ENCODE data around the gene ZNF836. TPM values are rescaled to one million over a fixed set of nuclear protein-coding genes. Genes with fewer than 3 reads are reported as not detected.
A peak's percentile ranks its signal among the peaks of the same experiment; 100 is the strongest.

ZNF836 gene
- total and polyA plus RNA-seq, 9 of the 15 experiments (the other 6 are each of a cell fraction or from before 2014, with no cell fraction given), result 0.24 to 0.69 (median 0.64) TPM; not detected in 2

- no peaks in the 10 kb centered on the region for H3K9me3 ChIP-seq (replicated peaks; ENCODE audit: control insufficient read depth, insufficient read depth, low read depth, low read length)
- 74% methylated on average over 3 of the region's 3 CpGs for WGBS (ENCODE audit: insufficient coverage, low coverage, missing lambda C conversion rate)
- in situ Hi-C loops (cut with MboI), result no loop called here
- H2AFZ ChIP-seq (ENCODE audit: low read depth, low read length), result no peak overlapping the region
- no peaks in the 10 kb centered on the region for H3K4me1 ChIP-seq (replicated peaks in 1 of 2; ENCODE audit: control insufficient read depth in 2 of 2, insufficient read depth in 2 of 2, low read length in 2 of 2)
- H3K4me2 ChIP-seq (ENCODE audit: insufficient read depth, low read length), result no peak overlapping the region
- no peak overlapping the region for H3K27ac ChIP-seq (ENCODE audit: extremely low read depth, low read depth, low read length)
- H3K9ac ChIP-seq (ENCODE audit: insufficient read depth in 1 of 2, low read depth in 2 of 2, low read length in 2 of 2), result no peak overlapping the region
- no TSS peak for BruUV-seq (replicated peaks)
- FAIRE-seq, result no peak
- TF ChIP-seq VEZF1 (CRISPR knock-in tag; IDR thresholded peaks at IDR 0.05), result no peak
- TF ChIP-seq ZNF12 (CRISPR knock-in tag; IDR thresholded peaks at IDR 0.05), result no peak
- peak; percentile 16 for TF ChIP-seq MEIS2 (IDR thresholded peaks at IDR 0.05; ENCODE audit: partially characterized antibody)
- TF ChIP-seq NFIC (IDR thresholded peaks at IDR 0.05), result peak; percentile 51; the same call in 1 of the 2 replicates
- no peak for TF ChIP-seq HMGXB4 (CRISPR knock-in tag; IDR thresholded peaks at IDR 0.05)
- TF ChIP-seq KAT7 (CRISPR knock-in tag; IDR thresholded peaks at IDR 0.05; ENCODE audit: borderline replicate concordance), result no peak
- no peak for TF ChIP-seq HMBOX1 (IDR thresholded peaks at IDR 0.05)
- TF ChIP-seq SLC30A9 (CRISPR knock-in tag; IDR thresholded peaks at IDR 0.05), result no peak
- TF ChIP-seq NFATC3 (IDR thresholded peaks at IDR 0.05), result no peak
- no peak for TF ChIP-seq ZNF143 (CRISPR knock-in tag; IDR thresholded peaks at IDR 0.05)
- DNase-seq (ENCODE audit: extremely low read depth in 1 of 4, low spot score in 3 of 4), result no peak
- H3K9me1 ChIP-seq (ENCODE audit: control insufficient read depth, insufficient read depth, low read length), result no peaks in the 10 kb centered on the region
- peaks cover 89% of the 10 kb centered on the region for H3K79me2 ChIP-seq (ENCODE audit: control insufficient read depth, insufficient read depth, low read length)
- H3K27me3 ChIP-seq (ENCODE audit: control insufficient read depth in 2 of 2, insufficient read depth in 2 of 2, low read length in 2 of 2), result no peaks in the 10 kb centered on the region
- H4K20me1 ChIP-seq (replicated peaks; ENCODE audit: control insufficient read depth, insufficient read depth, low read length), result peaks cover 4% of the 10 kb centered on the region
- POLR2A ChIA-PET, result interaction anchor here (0.9 to 2.5 kb wide), 2 partner anchors 9 kb away, joined by 3 to 10 read pairs; partner anchors contain the start of gene PPP2R1A
- CTCF ChIA-PET (ENCODE audit: low intra/inter-chr PET ratio), result no interaction called here
- H3K36me3 ChIP-seq (ENCODE audit: control insufficient read depth, insufficient read depth, low read length), result peaks cover 94% of the 10 kb centered on the region
- no peak for ATAC-seq
- no peak overlapping the region for H3K4me3 ChIP-seq
- intact Hi-C loops (cut with micrococcal nuclease), result no loop called here
These were observed 27.3 kb upstream of the ZNF836 start for GRCh38 chr19:52198678-52199077.

All from K562 (cell line).